GM23248 (cell line): Measurements from ENCODE around the gene DGKK. TPM values are rescaled to one million over a fixed set of nuclear protein-coding genes. Genes with fewer than 3 reads are reported as not detected.

Experiments used
- DNase-seq: peaks from one replicate; pipeline ENCODE4 v3.0.0-alpha.2; 2015
- H2AFZ ChIP-seq: fragments of 200-600 bp; sonication (generic); 2 replicates; pipeline ENCODE4 v1.6.1; 2016; ENCODE audit warnings: antibody characterized with exemption
- H3F3A ChIP-seq: fragments of 200-600 bp; sonication (generic); 2 replicates; pipeline ENCODE4 v1.6.1; 2016; ENCODE audit warnings: mild to moderate bottlenecking, antibody characterized with exemption, mixed run types; ENCODE audit not compliant: insufficient read depth
- H3K27ac ChIP-seq: fragments of 200-600 bp; sonication (generic); 2 replicates; pipeline ENCODE4 v1.5.1; 2016; ENCODE audit warnings: mild to moderate bottlenecking
- H3K27me3 ChIP-seq: fragments of 200-600 bp; sonication (generic); replicated peaks from 2 replicates; pipeline ENCODE4 v1.6.1; 2016; ENCODE audit warnings: mild to moderate bottlenecking; ENCODE audit not compliant: insufficient read depth
- H3K36me3 ChIP-seq: fragments of 200-600 bp; sonication (generic); 2 replicates; pipeline ENCODE4 v1.6.1; 2016; ENCODE audit warnings: low read depth, mild to moderate bottlenecking
- H3K4me1 ChIP-seq: fragments of 200-600 bp; sonication (generic); 2 replicates; pipeline ENCODE4 v1.6.1; 2016; ENCODE audit warnings: mild to moderate bottlenecking; ENCODE audit not compliant: insufficient read depth
- H3K4me2 ChIP-seq: fragments of 200-600 bp; sonication (generic); one replicate; pipeline ENCODE4 v1.6.1; 2016; ENCODE audit warnings: mild to moderate bottlenecking; ENCODE audit not compliant: unreplicated experiment
- H3K4me3 ChIP-seq: fragments of 200-600 bp; sonication (generic); 2 replicates; pipeline ENCODE4 v1.5.1; 2016; ENCODE audit warnings: mild to moderate bottlenecking
- H3K79me2 ChIP-seq: fragments of 200-600 bp; sonication (generic); 2 replicates; pipeline ENCODE4 v1.6.1; 2016; ENCODE audit warnings: mild to moderate bottlenecking; ENCODE audit not compliant: insufficient read depth
- H3K9ac ChIP-seq: fragments of 200-600 bp; sonication (generic); 2 replicates; pipeline ENCODE4 v1.6.1; 2016; ENCODE audit warnings: mild to moderate bottlenecking
- H3K9me2 ChIP-seq: fragments of 200-600 bp; sonication (generic); 2 replicates; pipeline ENCODE4 v1.6.1; 2016; ENCODE audit warnings: mixed run types, mild to moderate bottlenecking, moderate library complexity; ENCODE audit not compliant: insufficient read depth
- H3K9me3 ChIP-seq: fragments of 200-600 bp; sonication (generic); one replicate; pipeline ENCODE4 v1.6.1; 2017; ENCODE audit warnings: low read depth
- H4K20me1 ChIP-seq: fragments of 200-600 bp; sonication (generic); 2 replicates; pipeline ENCODE4 v1.6.0; 2016; ENCODE audit not compliant: insufficient read depth
- EZH2 ChIP-seq: fragments of 200-600 bp; sonication (generic); IDR thresholded peaks from 2 replicates; pipeline ENCODE4 v1.6.1; 2018; ENCODE audit warnings: antibody characterized with exemption, mild to moderate bottlenecking; ENCODE audit not compliant: insufficient read depth, poor library complexity, severe bottlenecking
- EZH2phosphoT487 ChIP-seq: fragments of 200-600 bp; sonication (generic); IDR thresholded peaks from 2 replicates; pipeline ENCODE4 v1.6.1; 2018; ENCODE audit warnings: antibody characterized with exemption, moderate library complexity, mild to moderate bottlenecking, low read depth; ENCODE audit not compliant: insufficient read depth
- WGBS, 2 experiments: methylation state at CpG; one replicate each; pipeline ENCODE4 v1.1.6; 2015 to 2017; ENCODE audit warnings: low lambda C conversion rate in 2 of 2, low coverage in 1 of 2; ENCODE audit errors: missing lambda C conversion rate in 2 of 2; 5-methylcytosine and 5-hydroxymethylcytosine counted together
- in situ Hi-C: fragments of 300-500 bp; cut with MboI; formaldehyde crosslinking; loops from 2 replicates; pipeline ENCODE4 v1.15.0; 2020
- polyA plus RNA-seq: library from polyadenylated mRNA; unstranded; fragments of >200 nt; fragmentation: Nextera tagmentation; extraction: Ambion mirVana; gene quantifications from 2 replicates; pipeline ENCODE4 v1.2.1, GENCODE V29; 2016
- total RNA-seq: library from RNA; depleted of rRNA; stranded (reverse); fragments of >200 nt; shearing (Covaris generic); gene quantifications from 2 replicates; pipeline ENCODE4 v1.2.3, GENCODE V29; 2014

The DGKK gene
- total and polyA plus RNA-seq, 2 experiments from 2014 or later, result not detected

DNA sequence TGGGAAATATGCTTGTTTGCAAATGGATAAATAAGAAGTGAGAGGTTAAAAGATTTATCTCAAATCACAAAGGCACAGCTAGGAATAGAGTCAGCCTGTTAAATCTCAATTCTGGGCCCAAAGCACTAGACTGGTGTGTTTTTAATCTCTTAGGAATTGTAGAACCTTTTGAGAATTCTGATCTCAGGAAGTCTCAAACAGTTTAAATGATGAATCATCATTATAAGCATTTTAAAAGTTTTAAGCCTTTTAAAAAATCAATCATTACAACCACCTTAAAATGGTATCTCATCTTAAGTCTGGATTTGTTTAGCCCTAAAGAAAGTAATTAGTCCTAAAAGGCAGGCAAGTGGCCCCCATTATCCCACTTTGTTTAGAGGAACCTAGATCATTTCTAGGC, 17.8 kb downstream of the DGKK start:
- Histone ChIP-seq H3K4me2 (no peak overlapping the region), H3K4me1 (no peaks in the 10 kb centered on the region), H3K27ac (no peak overlapping the region), H2AFZ (no peak overlapping the region), H4K20me1 (no peaks in the 10 kb centered on the region), H3K9me3 (no peaks in the 10 kb centered on the region), H3K9me2 (no peaks in the 10 kb centered on the region), H3K4me3 (no peak overlapping the region), H3K79me2 (no peaks in the 10 kb centered on the region), H3K27me3 (no peaks in the 10 kb centered on the region), H3K36me3 (no peaks in the 10 kb centered on the region), H3F3A (no peaks in the 10 kb centered on the region), H3K9ac (no peak overlapping the region)
- no peak for TF ChIP-seq EZH2
- TF ChIP-seq EZH2phosphoT487, result no peak
- in situ Hi-C loops, result no loop called here
- no peak for DNase-seq

DNA sequence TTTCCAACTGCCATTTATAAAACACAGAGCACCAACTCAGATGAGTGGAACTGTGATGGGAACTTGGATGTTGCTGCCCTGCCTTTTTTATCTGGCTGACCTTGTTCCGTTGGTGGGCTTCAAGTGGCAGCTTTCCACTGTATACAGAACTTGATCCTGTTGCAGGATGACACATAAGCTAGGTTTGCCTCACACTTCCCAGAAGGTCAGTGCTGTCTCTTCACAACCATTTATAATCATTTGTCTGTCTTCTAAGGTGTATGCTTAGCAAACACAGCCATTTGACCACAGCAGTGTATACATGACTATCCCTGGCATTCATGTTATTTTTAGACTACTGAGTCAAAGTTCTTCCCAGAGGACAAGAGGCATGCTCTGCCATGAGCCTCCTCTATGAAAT, 20.3 kb downstream of the DGKK start:
- no peaks in the 10 kb centered on the region for H3K9me3 ChIP-seq
- no peak for TF ChIP-seq EZH2
- no peak for TF ChIP-seq EZH2phosphoT487
- no peak overlapping the region for H3K9ac ChIP-seq
- 17% methylated on average over 1 of the region's 1 CpG for WGBS, 2 experiments
- no peak overlapping the region for H3K4me3 ChIP-seq
- H3K36me3 ChIP-seq, result no peaks in the 10 kb centered on the region
- H3K9me2 ChIP-seq, result no peaks in the 10 kb centered on the region
- no peaks in the 10 kb centered on the region for H3K79me2 ChIP-seq
- in situ Hi-C loops, result no loop called here
- no peak overlapping the region for H2AFZ ChIP-seq
- H4K20me1 ChIP-seq, result no peaks in the 10 kb centered on the region
- no peak for DNase-seq
- H3K4me1 ChIP-seq, result no peaks in the 10 kb centered on the region
- H3F3A ChIP-seq, result no peaks in the 10 kb centered on the region
- no peak overlapping the region for H3K27ac ChIP-seq
- H3K27me3 ChIP-seq, result no peaks in the 10 kb centered on the region
- H3K4me2 ChIP-seq, result no peak overlapping the region

DNA sequence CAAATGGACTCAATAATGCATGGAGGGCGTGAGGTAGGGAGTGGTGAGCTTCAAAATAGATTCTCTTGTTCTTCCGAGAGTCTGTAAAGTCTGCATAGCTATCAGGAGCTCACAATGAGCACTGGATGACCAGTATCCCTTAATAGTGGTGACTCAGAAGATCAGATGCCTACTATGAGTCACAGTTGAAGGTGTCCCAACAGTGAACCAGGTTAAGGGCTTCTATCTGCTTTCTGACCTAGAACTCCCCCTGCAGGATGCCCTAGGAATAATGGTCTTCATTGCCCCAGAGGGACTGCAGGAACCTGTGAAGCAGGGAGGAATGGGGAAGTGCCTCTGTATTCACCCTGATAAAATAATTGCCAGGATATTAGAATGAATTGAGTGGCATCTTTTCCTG, 22.1 kb downstream of the DGKK start:
- H3K9ac ChIP-seq, result no peak overlapping the region
- H3K27ac ChIP-seq, result no peak overlapping the region
- H3K9me3 ChIP-seq, result no peaks in the 10 kb centered on the region
- in situ Hi-C loops, result no loop called here
- no peak overlapping the region for H2AFZ ChIP-seq
- TF ChIP-seq EZH2, result no peak
- no peak for TF ChIP-seq EZH2phosphoT487
- no peak overlapping the region for H3K4me2 ChIP-seq
- H3K9me2 ChIP-seq, result no peaks in the 10 kb centered on the region
- no peak overlapping the region for H3K4me3 ChIP-seq
- H4K20me1 ChIP-seq, result no peaks in the 10 kb centered on the region
- H3K27me3 ChIP-seq, result no peaks in the 10 kb centered on the region
- peak; percentile 22 for DNase-seq
- no peaks in the 10 kb centered on the region for H3K36me3 ChIP-seq
- H3K4me1 ChIP-seq, result no peaks in the 10 kb centered on the region
- no peaks in the 10 kb centered on the region for H3K79me2 ChIP-seq
- 33 to 40% methylated on average over 2 of the region's 2 CpGs for WGBS, 2 experiments
- no peaks in the 10 kb centered on the region for H3F3A ChIP-seq

DNA sequence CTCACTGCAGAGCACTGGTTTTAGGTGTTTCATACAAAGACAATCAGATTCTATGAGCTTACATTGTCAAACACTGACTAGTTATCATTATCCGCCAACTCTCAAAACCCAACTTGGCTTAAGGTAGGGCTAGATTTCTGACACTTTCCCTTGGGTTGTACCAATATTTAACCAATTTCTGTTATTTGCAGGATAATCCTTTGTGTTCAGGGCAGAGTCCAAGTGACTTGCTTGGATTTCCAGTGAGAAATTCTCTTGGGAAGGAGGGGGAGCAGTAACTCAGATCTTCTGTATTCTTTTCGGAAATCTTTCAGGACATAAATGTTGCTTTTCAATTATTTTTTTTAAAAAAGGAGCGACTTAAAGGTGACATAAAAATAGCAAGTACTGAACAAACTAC, 23.1 kb downstream of the DGKK start:
- Histone ChIP-seq H3K9me3 (no peaks in the 10 kb centered on the region), H3K4me3 (no peak overlapping the region), H3K27ac (no peak overlapping the region), H3K9ac (no peak overlapping the region), H4K20me1 (no peaks in the 10 kb centered on the region), H3K79me2 (no peaks in the 10 kb centered on the region), H3K4me2 (no peak overlapping the region), H2AFZ (no peak overlapping the region), H3K36me3 (no peaks in the 10 kb centered on the region), H3K9me2 (no peaks in the 10 kb centered on the region), H3F3A (no peaks in the 10 kb centered on the region), H3K4me1 (no peaks in the 10 kb centered on the region), H3K27me3 (no peaks in the 10 kb centered on the region)
- TF ChIP-seq EZH2phosphoT487 (no peak), EZH2 (no peak)
- in situ Hi-C loops, result no loop called here
- DNase-seq, result no peak
- 49 to 68% methylated on average over 3 of the region's 3 CpGs for WGBS, 2 experiments

DNA sequence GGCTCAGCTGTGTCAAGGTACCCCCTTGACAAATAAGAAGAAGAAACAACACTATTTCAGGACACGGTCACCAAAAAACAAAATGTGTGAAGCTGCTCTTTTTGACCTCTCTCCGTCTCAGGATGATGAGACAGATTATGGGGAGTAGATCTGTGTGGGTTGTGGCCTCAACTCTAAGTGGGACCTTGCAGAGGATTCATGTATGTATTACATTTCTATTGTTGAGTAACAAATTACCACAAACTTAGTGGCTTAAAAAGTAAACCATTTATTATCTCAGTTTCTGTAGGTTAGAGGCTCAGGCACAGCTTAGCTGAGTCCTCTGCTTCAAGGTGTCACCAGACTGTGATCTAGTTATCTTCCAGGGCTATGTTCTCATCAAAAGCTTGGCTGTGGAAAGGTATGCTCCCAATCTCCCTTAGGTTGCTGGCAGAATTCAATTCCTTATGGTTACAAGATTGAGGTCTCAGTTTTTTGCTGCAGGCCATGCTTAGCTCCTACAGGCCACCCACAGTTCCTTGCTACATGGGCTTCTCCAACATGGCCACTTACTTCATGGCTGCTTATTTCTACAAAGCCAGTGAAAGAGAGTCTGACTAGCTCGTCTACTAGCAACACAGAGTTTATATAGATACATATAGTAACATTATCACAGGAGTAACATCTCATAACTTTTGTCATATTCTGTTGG, 28.1 kb downstream of the DGKK start:
- Histone ChIP-seq H3K79me2 (no peaks in the 10 kb centered on the region), H3K4me3 (no peak overlapping the region), H3K27me3 (no peaks in the 10 kb centered on the region), H3K4me1 (no peaks in the 10 kb centered on the region), H2AFZ (no peak overlapping the region), H3K9me3 (no peaks in the 10 kb centered on the region), H3K4me2 (no peak overlapping the region), H4K20me1 (no peaks in the 10 kb centered on the region), H3K9me2 (no peaks in the 10 kb centered on the region), H3K9ac (no peak overlapping the region), H3K27ac (no peak overlapping the region), H3F3A (no peaks in the 10 kb centered on the region), H3K36me3 (no peaks in the 10 kb centered on the region)
- 20 to 28% methylated on average over 3 of the region's 3 CpGs for WGBS, 2 experiments
- no peak for DNase-seq
- no peak for TF ChIP-seq EZH2phosphoT487
- TF ChIP-seq EZH2, result no peak
- in situ Hi-C loops, result no loop called here
